Left hindlimb (tissue), 1 donor: Measurements from ENCODE around the gene MMP7.
"Not testable (repeated sequence)": the region's sequence is repeated elsewhere in the genome, so short reads cannot be mapped to it uniquely, and the experiment has no call there.

Source experiments
- DNase-seq: peaks from one replicate; pipeline ENCODE4 v3.0.0-alpha.2; 2018

Gene MMP7

GRCh38 chr11:102538932-102539331, 8.4 kb upstream of the MMP7 start:
- DNase-seq: no peak

GRCh38 chr11:102534261-102534872, 3.8 kb upstream of the MMP7 start:
- no peak for DNase-seq

- no peak for DNase-seq
These were observed 1.9 kb downstream of the MMP7 start for GRCh38 chr11:102528618-102529017.

GRCh38 chr11:102527684-102528083, 2.9 kb downstream of the MMP7 start:
- DNase-seq: no peak

GRCh38 chr11:102527041-102527440, 3.5 kb downstream of the MMP7 start:
- DNase-seq: no peak

GRCh38 chr11:102523887-102524286, 6.7 kb downstream of the MMP7 start:
- DNase-seq: no peak

- no peak for DNase-seq
These were observed 7.4 kb downstream of the MMP7 start for GRCh38 chr11:102523189-102523570.

- no peak for DNase-seq
These were observed 8.0 kb downstream of the MMP7 start for GRCh38 chr11:102522312-102523188.

- no peak for DNase-seq
These were observed 9.4 kb downstream of the MMP7 start for GRCh38 chr11:102521121-102521520.

GRCh38 chr11:102520514-102520913, 10.0 kb downstream of the MMP7 start:
- DNase-seq: no peak

- DNase-seq: no peak
These were observed 12.1 kb downstream of the MMP7 start for GRCh38 chr11:102518296-102519094.

- DNase-seq: no peak
These were observed 12.9 kb downstream of the MMP7 start for GRCh38 chr11:102517670-102518069.

GRCh38 chr11:102516179-102516578, 14.4 kb downstream of the MMP7 start:
- no peak for DNase-seq

GRCh38 chr11:102513869-102514268, 16.7 kb downstream of the MMP7 start:
- no peak for DNase-seq

GRCh38 chr11:102510439-102511135, 20.0 kb downstream of the MMP7 start:
- no peak for DNase-seq

- not testable (repeated sequence) for DNase-seq
These were observed 27.7 kb downstream of the MMP7 start for GRCh38 chr11:102502831-102503230.

- DNase-seq: no peak
These were observed 29.7 kb downstream of the MMP7 start for GRCh38 chr11:102500829-102501228.

GRCh38 chr11:102499931-102500330, 30.6 kb downstream of the MMP7 start:
- DNase-seq: no peak

- no peak for DNase-seq
These were observed 31.4 kb downstream of the MMP7 start for GRCh38 chr11:102499151-102499550.

GRCh38 chr11:102497061-102497460, 33.5 kb downstream of the MMP7 start:
- DNase-seq: no peak

- no peak for DNase-seq
These were observed 35.1 kb downstream of the MMP7 start for GRCh38 chr11:102495161-102496042.

- no peak for DNase-seq
These were observed 36.3 kb downstream of the MMP7 start for GRCh38 chr11:102494216-102494615.
